ENCODE results near the gene CAPNS1. TPM values are rescaled to one million over a fixed set of nuclear protein-coding genes. Genes with fewer than 3 reads are reported as not detected.

Gene CAPNS1
- total and polyA plus RNA-seq, 8 donors = 124 to 273 (median 224) TPM

DNA sequence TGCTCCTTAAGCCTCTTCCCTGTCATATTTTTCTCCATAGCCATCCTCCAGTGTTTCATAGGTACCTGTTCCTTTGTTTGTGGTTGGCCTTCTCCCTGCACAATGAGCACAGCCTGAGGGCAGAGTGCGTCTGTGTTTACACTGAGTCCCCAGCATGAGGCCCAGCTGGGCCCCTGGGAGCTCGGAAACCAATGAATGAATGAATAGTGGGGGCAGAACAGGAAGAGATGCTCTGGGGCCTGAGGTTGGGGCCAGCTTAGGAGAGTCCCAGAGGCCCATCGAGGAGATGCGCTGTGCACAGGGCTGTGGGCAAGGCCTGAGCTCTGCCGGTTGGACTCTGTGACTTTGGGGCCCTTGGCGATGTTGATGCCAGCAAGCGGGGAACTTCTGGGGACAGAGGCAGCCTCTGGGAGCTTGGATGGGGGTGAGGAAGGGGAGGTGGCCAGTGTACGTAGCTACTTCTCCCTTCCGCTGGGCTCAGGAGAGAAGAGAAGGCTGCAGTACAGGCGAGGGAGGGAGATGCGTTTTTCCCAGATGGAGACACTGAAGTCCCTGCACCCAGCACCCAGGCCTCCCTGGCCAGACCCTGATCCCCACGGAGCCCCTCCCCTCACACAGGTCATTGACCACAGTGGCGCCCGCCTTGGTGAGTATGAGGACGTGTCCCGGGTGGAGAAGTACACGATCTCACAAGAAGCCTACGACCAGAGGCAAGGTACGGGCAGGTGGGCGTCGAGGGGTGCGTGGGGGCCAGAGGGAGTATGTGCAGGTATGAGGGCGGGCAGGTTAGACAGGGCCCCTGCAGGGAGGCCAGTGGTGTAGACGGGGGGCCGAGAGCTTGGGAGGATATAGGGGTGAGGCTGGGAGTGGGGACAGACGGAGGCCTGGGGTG, 19.5 kb upstream of the CAPNS1 start:
- no peak for FAIRE-seq
- no peak for ATAC-seq

DNA sequence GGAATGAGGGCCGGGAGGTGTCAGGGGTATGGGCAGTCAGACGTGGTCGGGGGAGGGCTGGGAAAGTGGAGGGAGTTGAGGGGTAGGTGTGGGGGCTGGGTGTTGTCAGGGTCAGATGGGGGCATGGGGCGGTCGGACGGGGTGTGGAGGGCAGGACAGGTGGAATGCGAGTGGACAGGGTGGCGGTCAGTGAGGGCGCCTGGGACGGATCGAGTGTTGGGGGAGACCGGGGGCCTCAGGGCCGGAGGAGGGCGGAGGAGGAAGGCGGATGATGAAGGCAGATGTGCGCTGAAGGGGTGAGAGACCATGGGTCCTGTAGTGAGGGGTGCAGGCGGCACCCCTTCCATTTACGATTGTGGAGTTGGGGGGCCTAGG, 18.9 kb upstream of the CAPNS1 start:
- H3K27ac ChIP-seq = no peak overlapping the region
- intact Hi-C loops (cut with DNase I) = no loop called here
- 92% methylated on average over 17 to 18 of the region's 18 CpGs for WGBS, 2 donors
- H3K4me3 ChIP-seq = no peak overlapping the region
- peaks cover 0 to 9% (median 3%) of the 10 kb centered on the region in 3 donors for H3K4me1 ChIP-seq
- no peaks in the 10 kb centered on the region for H3K27me3 ChIP-seq
- H3K9me3 ChIP-seq = no peaks in the 10 kb centered on the region
- FAIRE-seq (no peak), ATAC-seq (no peak), DNase-seq (no peak)
- peaks cover 0 to 4% (median 2%) of the 10 kb centered on the region in 3 donors for H3K36me3 ChIP-seq
- TF ChIP-seq, protein P1, sequence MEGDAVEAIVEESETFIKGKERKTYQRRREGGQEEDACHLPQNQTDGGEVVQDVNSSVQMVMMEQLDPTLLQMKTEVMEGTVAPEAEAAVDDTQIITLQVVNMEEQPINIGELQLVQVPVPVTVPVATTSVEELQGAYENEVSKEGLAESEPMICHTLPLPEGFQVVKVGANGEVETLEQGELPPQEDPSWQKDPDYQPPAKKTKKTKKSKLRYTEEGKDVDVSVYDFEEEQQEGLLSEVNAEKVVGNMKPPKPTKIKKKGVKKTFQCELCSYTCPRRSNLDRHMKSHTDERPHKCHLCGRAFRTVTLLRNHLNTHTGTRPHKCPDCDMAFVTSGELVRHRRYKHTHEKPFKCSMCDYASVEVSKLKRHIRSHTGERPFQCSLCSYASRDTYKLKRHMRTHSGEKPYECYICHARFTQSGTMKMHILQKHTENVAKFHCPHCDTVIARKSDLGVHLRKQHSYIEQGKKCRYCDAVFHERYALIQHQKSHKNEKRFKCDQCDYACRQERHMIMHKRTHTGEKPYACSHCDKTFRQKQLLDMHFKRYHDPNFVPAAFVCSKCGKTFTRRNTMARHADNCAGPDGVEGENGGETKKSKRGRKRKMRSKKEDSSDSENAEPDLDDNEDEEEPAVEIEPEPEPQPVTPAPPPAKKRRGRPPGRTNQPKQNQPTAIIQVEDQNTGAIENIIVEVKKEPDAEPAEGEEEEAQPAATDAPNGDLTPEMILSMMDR (IDR thresholded peaks at IDR 0.05) = no peak

More for the DNA sequence above, 19.5 kb upstream of the CAPNS1 start:
- 89% methylated on average over 23 to 26 of the region's 26 CpGs for WGBS, 2 donors
- Histone ChIP-seq H3K36me3 (peaks cover 0 to 4% (median 2%) of the 10 kb centered on the region in 3 donors), H3K27me3 (no peaks in the 10 kb centered on the region), H3K4me1 (peaks cover 0 to 10% (median 6%) of the 10 kb centered on the region in 3 donors), H3K9me3 (no peaks in the 10 kb centered on the region), H3K4me3 (no peak overlapping the region), H3K27ac (no peak overlapping the region)
- intact Hi-C loops (cut with DNase I) = no loop called here
- TF ChIP-seq, protein P1 (IDR thresholded peaks at IDR 0.05) = no peak
- peak in 1 of 6 donors; percentile 68 for DNase-seq

DNA sequence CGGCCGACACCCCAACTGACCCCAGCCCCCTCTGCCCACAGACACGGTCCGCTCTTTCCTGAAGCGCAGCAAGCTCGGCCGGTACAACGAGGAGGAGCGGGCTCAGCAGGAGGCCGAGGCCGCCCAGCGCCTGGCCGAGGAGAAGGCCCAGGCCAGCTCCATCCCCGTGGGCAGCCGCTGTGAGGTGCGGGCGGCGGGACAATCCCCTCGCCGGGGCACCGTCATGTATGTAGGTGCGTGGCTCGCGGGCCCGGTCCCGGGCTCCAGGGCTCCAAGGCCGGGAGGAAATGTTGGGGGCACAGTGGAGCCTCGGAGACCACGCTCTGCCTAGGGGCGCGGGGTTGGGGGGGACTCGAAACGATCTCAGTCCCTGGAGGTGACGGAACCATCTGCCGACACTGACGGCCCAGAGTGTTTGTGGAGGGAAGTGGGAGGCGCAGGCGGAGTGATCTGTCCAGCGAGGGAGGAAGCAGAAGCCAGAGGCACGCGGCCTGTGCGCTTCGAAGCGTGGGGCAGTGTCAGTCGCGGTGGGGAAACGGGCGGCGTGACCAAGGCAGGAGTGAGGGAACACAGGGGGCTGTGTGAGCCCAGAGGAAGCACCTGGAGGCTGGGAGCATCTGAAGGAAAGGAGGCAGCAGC, 18.3 kb upstream of the CAPNS1 start:
- Histone ChIP-seq H3K27me3 (no peaks in the 10 kb centered on the region), H3K36me3 (peaks cover 0 to 4% (median 2%) of the 10 kb centered on the region in 3 donors), H3K4me1 (peaks cover 0 to 3% (median 0%) of the 10 kb centered on the region in 3 donors), H3K4me3 (no peak overlapping the region), H3K9me3 (no peaks in the 10 kb centered on the region), H3K27ac (no peak overlapping the region)
- intact Hi-C loops (cut with DNase I) = no loop called here
- TF ChIP-seq, protein P1 (IDR thresholded peaks at IDR 0.05) = no peak
- ATAC-seq (no peak), DNase-seq (no peak), FAIRE-seq (no peak)
- 90% methylated on average over 44 to 49 of the region's 49 CpGs for WGBS, 2 donors

DNA sequence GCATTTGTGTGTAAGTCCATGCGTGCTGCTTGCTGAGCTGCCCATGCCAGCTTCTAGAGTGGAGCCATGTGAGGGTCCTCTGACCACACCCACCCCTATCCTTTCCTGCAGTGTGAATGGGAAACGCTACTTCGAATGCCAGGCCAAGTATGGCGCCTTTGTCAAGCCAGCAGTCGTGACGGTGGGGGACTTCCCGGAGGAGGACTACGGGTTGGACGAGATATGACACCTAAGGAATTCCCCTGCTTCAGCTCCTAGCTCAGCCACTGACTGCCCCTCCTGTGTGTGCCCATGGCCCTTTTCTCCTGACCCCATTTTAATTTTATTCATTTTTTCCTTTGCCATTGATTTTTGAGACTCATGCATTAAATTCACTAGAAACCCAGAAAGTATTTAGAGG, 14.3 kb upstream of the CAPNS1 start:
- Histone ChIP-seq H3K36me3 (peaks cover 0 to 4% (median 2%) of the 10 kb centered on the region in 3 donors), H3K27me3 (no peaks in the 10 kb centered on the region), H3K4me3 (no peak overlapping the region), H3K9me3 (no peaks in the 10 kb centered on the region), H3K27ac (no peak overlapping the region), H3K4me1 (peaks cover 0 to 5% (median 0%) of the 10 kb centered on the region in 3 donors)
- 81 to 85% methylated on average over 9 of the region's 9 CpGs for WGBS, 2 donors
- intact Hi-C loops (cut with DNase I) = loop anchor here in 2 of 3 donors (5.0 kb wide), 2 partner anchors 42 to 47 kb away; no protein-coding TSS in a partner anchor
- no peak for FAIRE-seq
- ATAC-seq = no peak
- DNase-seq = no peak
- TF ChIP-seq, protein P1 (IDR thresholded peaks at IDR 0.05) = no peak
